CD4-positive, alpha-beta T cell treated with Interleukin-6 at 100 ng/mL for 8 hours (primary cell): ENCODE measurements around the gene LGI4.

Experiments used
- DNase-seq: peaks from one replicate; pipeline ENCODE4 v3.0.0-alpha.2; 2020; ENCODE audit warnings: mixed read lengths, low spot score

LGI4 gene

DNA sequence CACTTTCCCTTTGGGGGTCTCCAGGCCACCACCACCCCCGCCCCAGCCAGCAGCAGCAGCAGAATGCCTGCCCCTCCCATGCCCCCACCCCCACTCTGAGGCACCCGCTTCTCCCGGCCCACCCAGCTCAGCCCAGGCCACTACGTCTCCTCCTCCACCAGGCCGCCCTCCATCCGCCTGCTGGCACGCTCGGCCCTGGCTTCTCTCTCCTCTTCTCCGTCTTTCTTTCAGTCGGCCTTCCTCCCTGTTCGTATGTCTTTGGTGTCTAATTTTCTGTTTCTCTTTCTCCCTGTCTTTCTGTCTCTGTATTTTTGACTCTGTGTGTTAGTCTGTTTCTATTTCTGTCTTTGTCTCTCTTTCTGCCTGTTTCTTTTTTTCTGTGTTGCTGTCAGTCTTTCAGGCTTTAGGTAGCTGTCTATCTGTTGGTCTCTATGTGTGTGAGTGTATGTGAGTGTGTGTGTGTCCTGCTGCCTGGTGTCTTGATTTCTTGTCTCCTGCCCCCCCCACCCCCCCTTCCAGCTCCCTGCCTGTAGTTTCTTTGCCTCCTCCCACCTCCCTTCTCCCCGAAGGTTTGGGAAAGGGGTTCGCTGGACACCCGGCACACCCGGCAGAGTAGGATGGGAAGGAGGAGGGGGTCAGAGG is at the start of gene LGI4:
TSS of gene LGI4 (minus strand) at position 459 of the 642 bp plus-strand sequence. CDS start at position 80, 379 bp downstream.
- no peak for DNase-seq

- no peak for DNase-seq
Measured at GRCh38 chr19:35184267-35184666, 49.4 kb upstream of the LGI4 start.

GRCh38 chr19:35181387-35181786 is 46.5 kb upstream of the LGI4 start:
- no peak for DNase-seq

DNA sequence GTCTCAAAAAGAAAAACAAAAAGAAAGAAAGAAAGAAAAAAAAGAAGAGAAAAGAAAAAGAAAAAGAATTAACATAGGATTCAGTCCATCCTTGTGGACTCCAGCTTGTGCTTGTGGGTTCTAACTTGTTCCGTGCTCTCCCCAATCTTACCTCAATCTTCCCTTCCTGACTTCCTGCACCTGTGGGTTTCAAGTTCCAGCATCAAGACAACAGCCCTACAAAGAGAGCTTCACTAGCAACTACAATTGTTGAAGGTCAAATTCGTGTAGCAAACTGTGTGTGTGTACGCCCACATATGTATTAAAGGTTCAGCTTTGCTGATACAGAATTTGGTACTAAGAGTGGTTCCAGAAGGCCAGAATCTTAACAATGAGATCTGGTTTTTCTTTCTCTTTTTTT is 45.0 kb upstream of the LGI4 start:
- DNase-seq, result no peak

DNA sequence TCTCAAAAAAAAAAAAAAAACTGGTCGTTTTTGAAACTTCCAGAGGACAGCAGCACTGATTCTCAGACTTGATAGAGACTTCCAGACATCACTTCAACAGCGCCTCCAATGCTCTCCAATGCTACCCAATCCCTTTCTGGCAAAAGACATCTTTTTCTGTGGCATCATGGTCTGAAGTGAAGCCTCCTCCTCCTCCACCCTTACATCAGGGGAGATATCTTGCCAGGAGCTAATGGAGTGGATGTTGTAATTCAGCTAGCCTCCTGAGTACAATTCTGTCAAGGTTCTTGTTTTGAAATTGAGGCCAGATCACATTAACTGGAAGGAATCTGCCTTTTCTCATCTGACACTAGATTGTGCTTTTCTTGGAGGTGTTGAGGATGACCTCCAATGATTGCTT is 43.8 kb upstream of the LGI4 start:
- DNase-seq, result no peak

- no peak for DNase-seq
Measured at GRCh38 chr19:35177377-35178274, 42.8 kb upstream of the LGI4 start.

DNA sequence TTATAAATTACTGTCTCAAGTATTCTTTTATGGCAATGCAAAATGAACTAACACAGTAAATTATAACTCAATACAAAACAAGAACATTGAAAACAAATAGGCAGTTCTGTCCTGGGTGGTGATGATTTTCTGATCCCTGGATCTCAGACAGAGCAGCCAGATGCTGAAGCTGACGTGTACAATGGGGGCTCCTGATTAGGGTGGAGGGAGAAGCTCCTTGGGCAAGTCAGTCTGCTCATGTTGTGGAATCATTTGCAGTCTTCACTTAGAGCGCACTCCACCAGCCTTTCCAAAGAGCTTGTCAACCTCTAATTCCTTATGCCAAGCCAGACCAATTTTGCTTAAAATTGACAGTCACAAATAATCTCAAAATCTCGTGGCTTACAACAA is 41.3 kb upstream of the LGI4 start:
- no peak for DNase-seq

GRCh38 chr19:35174226-35174625 is 39.4 kb upstream of the LGI4 start:
- no peak for DNase-seq

DNA sequence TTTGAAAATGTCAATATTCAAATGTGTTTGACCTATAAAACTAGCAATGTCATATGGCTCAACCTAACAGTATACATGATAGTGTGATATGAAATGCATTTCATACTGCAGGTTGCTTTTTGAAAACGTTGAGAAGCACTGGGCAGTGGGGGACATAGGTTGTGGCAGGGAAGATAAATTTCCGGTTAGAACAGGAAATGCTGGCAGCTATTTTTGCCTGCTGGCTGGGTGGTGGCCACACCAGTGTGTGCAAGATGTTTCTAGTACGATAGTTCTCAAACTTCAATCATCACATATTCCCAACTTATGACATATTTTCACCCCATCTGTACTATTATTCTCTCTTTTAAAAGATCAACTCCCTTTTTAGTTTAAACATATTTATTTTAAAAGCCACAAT is 36.9 kb upstream of the LGI4 start:
- no peak for DNase-seq

DNA sequence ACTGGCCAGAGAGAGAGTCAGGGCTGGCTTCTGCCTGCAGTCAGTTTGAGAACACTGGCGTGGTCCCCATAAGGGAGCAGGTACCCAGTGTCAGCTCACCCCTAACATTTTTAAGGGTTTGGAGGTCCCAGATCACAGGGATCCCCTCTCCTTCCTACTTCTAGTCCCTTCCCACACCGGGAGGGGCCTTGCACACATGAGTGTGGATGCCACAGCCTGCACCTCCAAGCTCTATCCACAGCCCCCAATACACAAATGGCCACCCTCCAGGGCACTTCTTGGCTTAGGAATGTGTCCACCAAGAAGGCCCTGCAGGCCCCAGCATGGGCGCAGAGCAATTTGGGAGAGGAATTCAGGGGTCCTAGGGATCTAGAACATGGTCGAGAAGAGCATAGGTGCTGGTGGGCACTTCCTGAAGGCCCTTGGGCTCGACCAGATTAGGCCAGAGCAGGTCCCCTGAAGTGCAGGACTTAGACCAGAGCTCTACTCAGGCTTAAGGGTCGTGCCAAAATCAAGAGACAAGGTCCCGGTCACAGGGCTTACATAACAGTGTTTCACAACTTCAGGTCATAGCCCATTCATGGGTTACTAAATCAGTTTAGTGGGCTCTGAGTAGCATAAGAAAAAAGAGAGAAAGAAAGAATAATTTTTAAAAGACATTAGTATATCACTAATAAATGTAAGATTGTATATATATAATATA is 35.7 kb upstream of the LGI4 start:
- no peak for DNase-seq

DNA sequence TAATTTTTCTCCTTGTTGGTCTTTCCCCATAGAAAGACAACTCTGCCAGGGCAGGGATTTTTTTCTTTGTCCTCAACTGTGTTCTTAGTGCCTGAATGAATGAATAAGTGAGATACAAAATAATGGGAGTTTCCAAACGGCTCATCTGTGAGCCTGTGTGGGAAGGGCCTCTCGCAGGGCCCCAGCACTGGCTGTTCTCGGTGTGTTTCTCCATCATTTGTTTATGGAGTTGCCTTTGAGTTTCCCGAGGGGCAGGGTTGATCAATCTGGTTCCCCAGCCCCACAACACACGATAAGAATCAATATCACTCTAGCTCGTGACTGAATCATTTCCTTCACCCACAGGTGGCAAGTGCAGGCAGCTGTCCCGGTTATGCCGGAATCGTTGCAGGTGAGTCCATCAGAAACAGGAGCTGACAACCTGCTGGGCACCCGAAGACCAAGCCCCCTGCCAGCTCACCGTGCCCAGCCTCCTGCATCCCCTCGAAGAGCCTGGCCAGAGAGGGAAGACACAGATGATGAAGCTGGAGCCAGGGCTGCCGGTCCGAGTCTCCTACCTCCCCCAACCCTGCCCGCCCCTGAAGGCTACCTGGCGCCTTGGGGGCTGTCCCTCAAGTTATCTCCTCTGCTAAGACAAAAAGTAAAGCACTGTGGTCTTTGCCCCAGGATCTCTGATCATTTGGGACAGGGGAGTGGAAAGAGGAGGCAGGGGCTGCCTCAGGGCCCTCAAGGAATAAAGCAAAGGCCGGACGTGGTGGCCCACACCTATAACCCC is 34.5 kb upstream of the LGI4 start:
- DNase-seq, result no peak

GRCh38 chr19:35168196-35168595 is 33.3 kb upstream of the LGI4 start:
- no peak for DNase-seq

DNA sequence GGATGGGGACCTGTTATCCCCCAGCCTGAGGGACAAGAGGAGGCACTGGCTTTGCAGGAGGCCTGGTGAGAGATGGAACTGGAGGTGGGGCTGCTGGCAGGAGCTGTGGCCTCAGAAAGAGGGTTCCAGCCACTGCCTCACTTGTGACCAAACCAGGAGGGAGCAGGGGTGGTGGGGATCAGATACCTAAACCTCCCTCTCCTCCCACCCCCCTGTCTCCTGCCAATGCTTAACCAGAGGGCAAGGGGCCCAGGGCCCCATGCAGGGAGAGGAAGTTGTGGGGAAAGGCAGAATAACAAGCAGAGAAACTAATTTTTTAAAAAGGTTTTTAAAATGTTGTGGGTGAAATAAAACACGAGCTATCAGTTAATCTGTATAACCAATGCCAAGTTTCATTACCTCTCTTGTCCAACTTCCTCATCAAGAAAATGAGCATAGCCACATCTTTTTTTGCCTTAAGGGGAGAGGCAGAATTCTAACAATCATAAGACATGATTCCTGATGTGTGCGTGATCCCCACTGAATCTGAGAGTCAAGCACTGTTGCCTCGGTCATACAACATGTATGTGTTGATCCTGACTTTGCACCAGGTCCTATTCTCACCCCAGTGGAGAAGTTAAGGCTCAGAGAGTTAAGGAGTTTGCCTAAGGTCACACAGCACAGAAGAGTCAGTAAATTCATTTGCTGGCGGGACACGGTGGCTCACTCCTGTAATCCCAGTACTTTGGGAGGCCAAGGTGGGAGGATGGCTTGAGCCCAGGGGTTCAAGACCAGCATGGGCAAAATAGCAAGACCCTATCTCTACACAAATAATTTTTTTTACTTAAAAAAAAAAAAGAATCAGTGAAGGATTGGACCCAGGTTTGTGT is 32.6 kb upstream of the LGI4 start:
- no peak for DNase-seq

- DNase-seq, result no peak
Measured at GRCh38 chr19:35166100-35167063, 31.5 kb upstream of the LGI4 start.

DNA sequence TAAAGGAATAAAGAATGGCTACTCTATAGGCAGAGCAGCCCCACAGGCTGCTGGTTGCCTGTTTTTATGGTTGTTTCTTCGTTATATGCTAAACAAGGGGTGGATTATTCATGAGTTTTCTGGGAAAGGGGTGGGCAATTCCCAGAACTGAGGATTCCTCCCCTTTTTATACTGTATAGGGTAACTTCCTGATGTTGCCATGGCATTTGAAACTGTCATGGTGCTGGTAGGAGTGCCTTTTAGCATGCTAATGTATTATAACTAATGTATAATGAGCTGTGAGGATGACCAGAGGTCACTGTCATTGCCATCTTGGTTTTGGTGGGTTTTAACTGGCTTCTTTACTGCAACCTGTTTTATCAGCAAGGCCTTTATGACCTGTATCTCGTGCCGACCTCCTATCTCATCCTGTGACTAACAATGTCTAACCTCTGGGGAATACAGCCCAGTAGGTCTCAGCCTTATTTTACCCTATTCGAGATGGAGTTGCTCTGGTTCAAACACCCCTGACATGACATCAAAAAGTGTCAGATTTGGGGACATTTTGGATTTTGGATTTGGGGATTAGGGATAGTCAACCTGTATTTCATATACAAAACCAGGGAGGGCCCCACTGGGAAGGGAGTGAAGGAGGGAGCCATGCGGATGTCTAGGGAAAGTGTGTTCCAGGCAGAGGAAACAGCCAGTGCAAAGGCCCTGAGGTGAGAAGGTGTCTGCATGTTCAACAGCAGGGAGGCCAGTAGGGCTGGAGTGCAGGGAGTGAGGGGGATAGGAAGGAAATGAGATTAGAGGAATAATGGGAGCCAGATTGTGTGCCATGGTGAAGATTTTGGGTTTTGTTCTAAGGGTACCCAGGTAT is 30.6 kb upstream of the LGI4 start:
- DNase-seq, result no peak

GRCh38 chr19:35164418-35164817 is 29.6 kb upstream of the LGI4 start:
- no peak for DNase-seq

DNA sequence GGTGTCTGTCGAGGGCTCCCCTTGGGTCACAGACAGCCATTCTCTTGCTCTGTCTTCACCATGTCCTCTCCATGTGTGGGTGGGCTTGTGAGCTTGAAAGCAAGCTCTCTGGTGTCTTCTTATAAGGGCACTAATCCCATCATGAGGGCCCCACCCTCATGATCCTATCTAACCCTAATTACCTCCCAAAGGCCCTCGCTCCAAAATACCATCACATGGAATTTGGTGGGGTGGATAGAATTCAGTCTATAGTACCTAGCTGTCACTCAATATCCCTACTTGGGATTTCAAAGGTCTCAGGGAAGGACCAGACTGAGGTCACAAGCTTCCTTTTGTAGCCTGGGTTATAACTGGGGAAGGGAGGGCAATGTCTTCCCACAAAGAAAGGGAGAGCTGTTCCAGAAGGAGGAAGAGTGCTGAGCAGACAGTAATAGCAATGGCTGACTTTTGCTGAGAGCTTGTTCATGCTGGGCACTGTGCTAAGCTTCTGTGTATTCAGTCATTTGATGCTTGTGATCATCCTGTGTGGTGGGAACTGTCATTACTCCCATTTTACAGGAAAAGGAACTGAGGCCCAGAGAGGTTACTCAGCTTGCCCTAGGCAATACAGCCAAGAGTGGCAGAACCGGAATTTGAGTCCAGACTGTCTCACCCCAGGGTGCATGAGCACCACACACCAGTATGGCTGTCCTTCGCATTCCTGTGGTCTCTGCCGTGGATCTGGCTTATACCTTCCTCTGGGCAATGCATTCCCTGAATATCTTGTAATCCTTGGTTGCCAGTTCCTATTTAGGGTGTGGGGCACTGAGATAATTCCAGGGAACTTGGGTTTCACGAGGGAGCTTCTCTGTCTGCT is 27.8 kb upstream of the LGI4 start:
- DNase-seq, result no peak

DNA sequence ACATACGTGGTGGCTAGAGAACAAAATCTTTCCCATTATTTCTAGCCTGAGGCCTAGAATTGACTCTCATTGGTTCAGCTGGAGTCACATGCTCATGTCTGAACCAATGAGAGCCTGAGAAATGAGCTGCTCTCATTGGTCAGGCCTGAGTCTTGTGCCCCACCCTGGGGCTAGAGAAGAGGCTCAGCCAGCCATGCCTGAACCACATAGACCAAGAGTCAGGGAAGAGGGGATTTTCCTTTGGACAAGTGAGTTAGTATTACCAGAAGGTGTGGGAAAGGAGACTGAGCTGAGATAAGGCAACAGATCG is 26.5 kb upstream of the LGI4 start:
- DNase-seq, result no peak
